Sigmoid colon (tissue), 7 donors: ENCODE measurements around the gene EXOC3L1. TPM values are rescaled to one million over a fixed set of nuclear protein-coding genes. Genes with fewer than 3 reads are reported as not detected.
A peak's percentile ranks its signal among the peaks of the same experiment; 100 is the strongest.

ENCODE experiments used
- DNase-seq: peaks from one replicate; pipeline ENCODE4 v3.0.0-alpha.2; 2019
- H3K27ac ChIP-seq, 4 donors: fragments of 200-600 bp; sonication (generic); one replicate each; pipeline ENCODE4 v1.5.1; 2016 to 2019; ENCODE audit warnings: mild to moderate bottlenecking in 1 of 4
- H3K27me3 ChIP-seq, 3 donors: fragments of 200-600 bp; sonication (generic); one replicate each; pipeline ENCODE4 v1.5.1; 2019; ENCODE audit warnings: mild to moderate bottlenecking in 1 of 3
- H3K36me3 ChIP-seq, 4 donors: fragments of 200-600 bp; sonication (generic); one replicate each; pipeline ENCODE4 v1.5.1; 2016 to 2019
- H3K4me1 ChIP-seq, 4 donors: fragments of 200-600 bp; sonication (generic); one replicate each; pipeline ENCODE4 v1.5.1; 2017 to 2019
- H3K4me3 ChIP-seq, 4 donors: fragments of 200-600 bp; sonication (generic); one replicate each; pipeline ENCODE4 v1.5.1; 2017 to 2019; ENCODE audit warnings: mild to moderate bottlenecking in 2 of 4, moderate library complexity in 1 of 4
- H3K9me3 ChIP-seq, 4 donors: fragments of 200-600 bp in 3 of 4; sonication (generic) in 3 of 4; one replicate each; pipeline versions ENCODE4 v1.5.1 to v1.6.1; 2013 to 2019
- EP300 ChIP-seq, 4 donors: sonication (generic); formaldehyde crosslinking; IDR thresholded peaks; one replicate each; pipeline ENCODE4 v1.6.1; 2017; ENCODE audit warnings: antibody characterized with exemption in 4 of 4
- POLR2A ChIP-seq, 2 donors: fragments of 450-650 bp; IDR thresholded peaks; one replicate each; pipeline ENCODE4 v1.6.1; 2016; ENCODE audit warnings: antibody characterized with exemption in 2 of 2, mild to moderate bottlenecking in 2 of 2, moderate library complexity in 2 of 2
- POLR2AphosphoS5 ChIP-seq, 4 donors: sonication (generic); formaldehyde crosslinking; IDR thresholded peaks; one replicate each; pipeline ENCODE4 v1.6.1; 2017; ENCODE audit warnings: antibody characterized with exemption in 4 of 4
- WGBS, 2 donors: extraction: QIAGEN DNeasy Blood & Tissue Kit; methylation state at CpG; one replicate each; pipeline ENCODE4 v1.1.7; 2013; 5-methylcytosine and 5-hydroxymethylcytosine counted together
- intact Hi-C: fragments of 100-400 bp; cut with DNase I; formaldehyde crosslinking; loops from one replicate; pipeline ENCODE4 v1.15.1; 2023
- polyA plus RNA-seq, 3 donors: library from polyadenylated mRNA; stranded (reverse); fragments of 200-250 nt; gene quantifications; one replicate each; pipeline ENCODE4 v1.2.3, GENCODE V29; 2013
- total RNA-seq, 4 donors: library from RNA; depleted of rRNA; stranded (reverse); fragments of >200 nt; gene quantifications; one replicate each; pipeline ENCODE4 v1.1.0, GENCODE V29; 2016
- TF ChIP-seq, protein P1 (sequence below), 4 experiments: fragments of 450-650 bp in 3 of 4; fragments of 200-600 bp in 1 of 4; IDR thresholded peaks; one replicate each; pipeline ENCODE4 v1.5.1; 2016 to 2019; ENCODE audit warnings: antibody characterized with exemption in 4 of 4, mild to moderate bottlenecking in 3 of 4, moderate library complexity in 2 of 4
- donor health status: healthy with polysubstance abuse.
- donor health status: Bipolar disorder and iron deficiency.
- donor health status: healthy.

EXOC3L1 gene
- total and polyA plus RNA-seq, 7 donors = 1.1 to 8.4 (median 2.5) TPM

DNA sequence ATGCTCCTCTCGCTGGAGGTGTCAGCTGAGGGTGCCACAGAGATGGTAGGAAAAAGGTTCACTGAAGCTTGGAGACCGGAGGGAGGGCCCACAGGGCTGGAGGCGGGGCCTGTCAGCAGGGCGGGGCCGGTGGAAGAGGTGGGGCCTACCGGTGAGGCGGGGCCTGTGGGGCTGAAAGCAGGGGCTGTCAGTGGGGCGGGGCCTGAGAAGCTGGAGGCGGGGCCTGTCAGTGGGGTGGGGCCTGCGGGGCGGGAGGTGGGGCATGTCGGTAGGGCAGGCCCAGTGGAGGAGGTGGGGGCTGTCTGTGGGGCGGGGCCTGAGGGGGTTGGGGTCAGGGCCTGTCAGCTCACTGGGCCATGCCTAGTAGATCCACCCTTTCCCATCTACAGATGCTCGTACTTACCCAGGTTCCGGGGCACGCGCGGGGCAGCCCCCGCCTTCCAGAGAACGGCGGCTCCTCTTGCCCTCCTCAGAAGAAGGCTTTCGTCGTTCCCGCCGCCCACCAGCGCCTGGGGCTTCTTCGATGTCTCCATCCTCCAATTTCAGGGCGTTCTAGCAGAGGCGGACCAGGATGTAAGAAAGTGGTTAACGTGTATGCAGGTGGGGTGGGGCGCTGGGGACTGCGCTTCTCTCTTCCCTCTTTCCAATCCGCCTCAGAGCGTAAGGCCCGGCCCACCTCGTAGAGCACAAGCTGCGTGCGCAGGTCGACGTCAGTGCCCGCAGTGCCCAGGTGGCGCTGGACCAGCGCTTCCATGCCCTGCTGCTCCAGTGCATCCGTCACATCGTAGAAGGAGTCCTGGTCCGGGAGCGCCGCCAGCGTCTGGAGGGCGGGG lies 46.8 kb upstream of the EXOC3L1 start:
- peak; percentile 68 for DNase-seq
- intact Hi-C loops = no loop called here
- Histone ChIP-seq H3K27ac (no peak overlapping the region), H3K9me3 (no peaks in the 10 kb centered on the region), H3K27me3 (no peaks in the 10 kb centered on the region), H3K36me3 (peaks cover 3 to 66% (median 22%) of the 10 kb centered on the region in 4 donors), H3K4me3 (no peak overlapping the region), H3K4me1 (peaks cover 0 to 17% (median 15%) of the 10 kb centered on the region in 4 donors)
- no peak for TF ChIP-seq EP300 (IDR thresholded peaks at IDR 0.05)
- TF ChIP-seq, protein P1, sequence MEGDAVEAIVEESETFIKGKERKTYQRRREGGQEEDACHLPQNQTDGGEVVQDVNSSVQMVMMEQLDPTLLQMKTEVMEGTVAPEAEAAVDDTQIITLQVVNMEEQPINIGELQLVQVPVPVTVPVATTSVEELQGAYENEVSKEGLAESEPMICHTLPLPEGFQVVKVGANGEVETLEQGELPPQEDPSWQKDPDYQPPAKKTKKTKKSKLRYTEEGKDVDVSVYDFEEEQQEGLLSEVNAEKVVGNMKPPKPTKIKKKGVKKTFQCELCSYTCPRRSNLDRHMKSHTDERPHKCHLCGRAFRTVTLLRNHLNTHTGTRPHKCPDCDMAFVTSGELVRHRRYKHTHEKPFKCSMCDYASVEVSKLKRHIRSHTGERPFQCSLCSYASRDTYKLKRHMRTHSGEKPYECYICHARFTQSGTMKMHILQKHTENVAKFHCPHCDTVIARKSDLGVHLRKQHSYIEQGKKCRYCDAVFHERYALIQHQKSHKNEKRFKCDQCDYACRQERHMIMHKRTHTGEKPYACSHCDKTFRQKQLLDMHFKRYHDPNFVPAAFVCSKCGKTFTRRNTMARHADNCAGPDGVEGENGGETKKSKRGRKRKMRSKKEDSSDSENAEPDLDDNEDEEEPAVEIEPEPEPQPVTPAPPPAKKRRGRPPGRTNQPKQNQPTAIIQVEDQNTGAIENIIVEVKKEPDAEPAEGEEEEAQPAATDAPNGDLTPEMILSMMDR (IDR thresholded peaks at IDR 0.05) = no peak
- no peak for TF ChIP-seq POLR2AphosphoS5 (IDR thresholded peaks at IDR 0.05)
- no peak for TF ChIP-seq POLR2A (IDR thresholded peaks at IDR 0.05)
- 87 to 91% methylated on average over 50 of the region's 50 CpGs for WGBS, 2 donors

DNA sequence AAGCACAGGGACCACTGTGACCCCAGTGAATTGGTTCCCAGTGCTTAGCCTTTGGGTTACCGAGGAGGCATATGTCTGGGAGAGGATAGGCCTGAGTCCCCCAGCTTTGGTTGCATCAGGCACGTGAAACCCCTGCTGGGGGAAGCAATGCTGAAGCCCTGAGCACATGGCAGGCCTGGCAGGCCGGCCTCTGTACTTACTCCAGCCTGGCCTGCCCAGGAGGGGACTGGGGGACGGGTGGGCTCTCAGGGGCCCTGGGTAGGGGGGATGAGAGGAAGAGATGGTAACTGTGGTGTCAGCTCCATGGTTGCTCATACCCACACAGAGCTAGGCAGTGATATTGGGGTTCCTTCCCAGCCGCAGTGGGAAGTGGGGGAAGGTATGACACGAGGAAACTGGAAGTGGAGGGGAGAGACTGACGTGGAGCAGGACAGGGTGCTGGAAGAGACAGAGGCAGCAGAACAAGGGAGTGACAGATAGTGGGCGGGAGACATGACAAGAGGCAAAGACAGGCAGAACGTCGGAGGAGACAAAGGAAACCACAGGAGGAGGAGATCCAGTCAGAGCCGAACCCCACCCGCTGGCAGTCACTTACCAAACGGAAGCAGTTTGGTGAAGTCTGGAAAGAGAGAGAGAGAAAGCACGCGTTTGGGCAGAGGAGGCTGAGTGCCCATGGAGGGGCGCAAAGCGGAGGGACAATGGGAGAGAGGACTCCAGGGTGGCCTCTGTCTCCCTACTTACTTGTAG lies 46.1 kb upstream of the EXOC3L1 start:
- WGBS, 2 donors = 90% methylated on average over 17 of the region's 17 CpGs
- Histone ChIP-seq H3K27me3 (no peaks in the 10 kb centered on the region), H3K27ac (no peak overlapping the region), H3K9me3 (no peaks in the 10 kb centered on the region), H3K4me1 (peaks cover 0 to 9% (median 8%) of the 10 kb centered on the region in 4 donors), H3K36me3 (peaks cover 3 to 74% (median 30%) of the 10 kb centered on the region in 4 donors), H3K4me3 (no peak overlapping the region)
- intact Hi-C loops = no loop called here
- TF ChIP-seq, protein P1 (IDR thresholded peaks at IDR 0.05) = no peak
- no peak for TF ChIP-seq POLR2A (IDR thresholded peaks at IDR 0.05)
- no peak for TF ChIP-seq POLR2AphosphoS5 (IDR thresholded peaks at IDR 0.05)
- no peak for TF ChIP-seq EP300 (IDR thresholded peaks at IDR 0.05)
- DNase-seq = no peak

DNA sequence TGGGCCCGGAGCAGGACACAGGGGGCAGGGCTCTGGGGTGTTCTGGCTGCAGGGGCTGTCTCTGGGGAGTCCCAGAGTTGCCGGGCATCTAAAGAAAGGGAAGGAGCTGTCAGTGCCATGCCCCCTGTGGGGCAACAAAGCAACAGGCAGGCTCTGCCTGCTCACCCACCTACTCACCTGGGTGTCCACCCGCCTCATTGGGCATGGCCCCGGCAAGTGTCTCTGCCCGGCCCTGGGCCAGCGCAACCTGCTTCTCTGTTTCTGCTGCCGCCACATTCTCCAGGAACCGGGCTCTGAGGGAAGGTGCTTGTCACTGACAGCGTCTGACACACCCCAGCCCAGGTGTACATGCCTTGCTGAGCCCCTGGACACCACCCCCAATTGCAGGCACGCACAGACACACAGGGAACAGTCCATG lies 44.3 kb upstream of the EXOC3L1 start:
- Histone ChIP-seq H3K27me3 (no peaks in the 10 kb centered on the region), H3K9me3 (no peaks in the 10 kb centered on the region)

DNA sequence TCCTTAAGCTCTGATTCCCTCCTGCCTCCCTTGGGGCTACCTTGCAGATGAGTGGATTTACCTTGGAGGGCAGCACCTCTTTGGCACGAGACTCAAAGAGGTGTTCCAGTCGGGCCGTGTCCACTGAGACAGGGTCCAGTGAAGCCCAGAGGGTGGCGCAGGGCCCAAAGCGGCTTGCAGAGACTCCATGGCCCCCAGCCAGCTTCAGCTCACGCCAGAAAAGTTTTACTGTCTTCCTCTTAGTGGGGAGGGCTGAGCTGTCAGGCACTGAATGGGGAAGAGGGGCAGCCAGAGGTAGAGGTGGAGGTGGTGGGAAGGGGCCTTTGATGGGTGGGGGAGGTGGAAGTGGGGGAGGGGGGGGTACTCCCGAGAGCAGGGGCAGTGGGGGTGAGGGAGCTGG lies 43.7 kb upstream of the EXOC3L1 start:
- DNase-seq = no peak
- H3K27ac ChIP-seq = no peak overlapping the region
- no peak for TF ChIP-seq EP300 (IDR thresholded peaks at IDR 0.05)
- TF ChIP-seq POLR2AphosphoS5 (IDR thresholded peaks at IDR 0.05) = no peak
- no peaks in the 10 kb centered on the region for H3K9me3 ChIP-seq
- peaks cover 0 to 1% (median 0%) of the 10 kb centered on the region in 4 donors for H3K4me1 ChIP-seq
- peaks cover 14 to 88% (median 53%) of the 10 kb centered on the region in 4 donors for H3K36me3 ChIP-seq
- no peak overlapping the region for H3K4me3 ChIP-seq
- intact Hi-C loops = no loop called here
- 78 to 82% methylated on average over 7 of the region's 7 CpGs for WGBS, 2 donors
- H3K27me3 ChIP-seq = no peaks in the 10 kb centered on the region

More for the DNA sequence above, 44.3 kb upstream of the EXOC3L1 start:
- no peak for DNase-seq
- WGBS, 2 donors = 94 to 95% methylated on average over 10 of the region's 10 CpGs
- intact Hi-C loops = no loop called here
- Histone ChIP-seq H3K4me1 (no peaks in the 10 kb centered on the region), H3K36me3 (peaks cover 15 to 88% (median 48%) of the 10 kb centered on the region in 4 donors), H3K27ac (no peak overlapping the region), H3K4me3 (no peak overlapping the region)
- TF ChIP-seq POLR2AphosphoS5 (IDR thresholded peaks at IDR 0.05) (no peak), EP300 (IDR thresholded peaks at IDR 0.05) (no peak)

DNA sequence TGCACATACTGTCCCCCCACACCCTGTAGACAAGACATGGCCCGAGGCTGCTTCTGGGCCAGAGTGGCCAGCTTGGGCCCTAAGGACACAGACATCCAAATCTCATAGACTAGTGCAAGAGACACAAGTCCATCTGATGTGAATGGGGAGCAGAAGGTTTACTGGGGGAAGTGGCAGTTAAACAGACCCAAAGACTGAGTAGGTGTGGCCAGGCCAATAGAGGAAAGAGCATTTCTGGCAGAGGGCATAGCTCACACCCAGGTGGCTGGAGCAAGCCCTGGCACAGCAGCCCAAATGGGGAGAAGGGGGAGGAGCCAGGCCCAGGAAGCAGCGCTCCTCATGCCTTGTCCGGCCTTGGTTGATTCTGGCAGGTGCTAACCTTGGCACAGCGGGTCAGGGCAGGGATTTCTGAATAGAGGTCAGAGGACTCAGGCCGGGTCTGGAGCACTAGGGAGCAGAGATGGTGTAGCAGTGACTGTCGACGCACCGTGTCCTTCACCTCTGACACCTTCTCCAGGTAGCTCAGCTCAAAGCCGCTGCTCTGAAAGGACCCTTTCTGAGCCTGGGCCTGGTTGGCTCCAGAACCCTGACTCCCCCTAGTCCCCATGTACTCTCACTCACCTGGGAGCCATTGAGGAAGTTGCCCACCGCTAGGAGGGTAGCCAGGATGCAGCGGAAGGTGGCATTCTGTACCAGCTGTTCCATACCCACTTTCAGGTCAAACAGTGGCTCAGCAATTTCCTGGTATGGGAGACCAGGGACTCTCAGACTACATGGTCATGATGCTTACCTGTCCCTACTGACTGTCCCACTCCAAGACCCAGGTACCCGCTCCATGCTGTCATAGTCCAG lies 41.1 kb upstream of the EXOC3L1 start:
- TF ChIP-seq POLR2A (IDR thresholded peaks at IDR 0.05) = no peak
- TF ChIP-seq, protein P1 (IDR thresholded peaks at IDR 0.05) = no peak
- no peak for TF ChIP-seq POLR2AphosphoS5 (IDR thresholded peaks at IDR 0.05)
- TF ChIP-seq EP300 (IDR thresholded peaks at IDR 0.05) = no peak
- Histone ChIP-seq H3K4me1 (peaks cover 0 to 19% (median 16%) of the 10 kb centered on the region in 4 donors), H3K9me3 (no peaks in the 10 kb centered on the region), H3K27me3 (no peaks in the 10 kb centered on the region), H3K4me3 (no peak overlapping the region), H3K27ac (no peak overlapping the region), H3K36me3 (peaks cover 12 to 69% (median 39%) of the 10 kb centered on the region in 4 donors)
- intact Hi-C loops = no loop called here
- DNase-seq = no peak
- WGBS, 2 donors = 80 to 88% methylated on average over 12 of the region's 12 CpGs
